ENCODE measurements around the gene TOGARAM1.

Gene TOGARAM1

DNA sequence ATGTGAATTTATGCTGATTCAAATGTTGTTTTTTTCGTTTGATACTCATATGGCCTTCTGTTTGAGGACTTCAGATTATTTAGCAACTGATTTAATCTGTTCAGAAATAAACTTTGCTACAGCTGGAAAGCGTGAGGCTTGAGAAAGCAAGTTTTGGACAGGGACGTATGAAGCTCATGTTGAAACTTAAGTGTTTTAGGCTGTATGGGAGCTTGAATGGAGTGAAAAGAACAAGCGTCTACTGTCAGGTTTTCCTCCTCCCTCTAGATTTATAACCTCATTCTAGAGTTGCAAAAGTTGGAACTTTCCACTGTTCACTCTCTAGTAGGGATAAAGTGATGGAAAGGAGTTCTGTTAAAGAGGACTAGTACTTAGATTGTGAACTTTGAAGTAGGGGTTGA is 123.0 kb downstream of the TOGARAM1 start:
- no peak for DNase-seq (ENCODE audit: low read depth)

DNA sequence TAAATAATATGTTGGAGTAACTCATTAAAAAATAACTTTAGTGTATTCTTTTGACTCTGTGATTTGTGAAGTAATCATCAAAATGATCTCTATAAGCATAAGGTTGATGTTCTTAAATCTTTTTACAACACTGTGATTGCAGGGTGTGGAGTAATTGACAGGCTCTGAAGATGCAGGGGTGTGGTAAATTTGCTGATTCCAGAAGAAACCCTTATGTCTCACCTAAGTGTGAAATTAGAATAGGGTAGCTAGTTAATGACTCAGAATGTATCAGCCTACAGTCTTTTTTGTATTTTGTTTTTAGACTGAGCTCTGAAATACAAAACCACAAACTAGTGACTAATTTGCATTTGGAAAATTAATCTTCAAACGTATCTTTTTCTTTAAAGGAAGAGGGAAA is 127.8 kb downstream of the TOGARAM1 start:
- DNase-seq (ENCODE audit: low read depth): no peak

DNA sequence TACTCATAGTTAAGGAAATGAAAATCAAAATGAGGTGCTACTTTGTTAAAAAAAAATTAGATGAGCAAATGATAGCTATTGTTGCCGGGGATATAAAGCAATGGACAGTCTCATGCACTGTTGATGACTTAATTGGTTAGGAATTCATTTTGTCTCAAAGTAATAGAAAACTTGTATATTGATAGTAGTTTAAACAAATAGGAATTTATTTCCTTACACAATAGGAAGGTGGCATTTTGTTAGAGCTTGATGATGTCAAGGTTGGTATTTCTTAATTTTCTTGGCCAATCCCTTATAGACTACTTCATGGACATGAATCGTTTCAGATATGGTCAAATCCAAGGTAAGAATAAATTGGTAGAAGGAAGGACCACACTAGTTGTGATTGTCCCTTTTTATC is 129.7 kb downstream of the TOGARAM1 start:
- no peak for DNase-seq (ENCODE audit: low read depth)

DNA sequence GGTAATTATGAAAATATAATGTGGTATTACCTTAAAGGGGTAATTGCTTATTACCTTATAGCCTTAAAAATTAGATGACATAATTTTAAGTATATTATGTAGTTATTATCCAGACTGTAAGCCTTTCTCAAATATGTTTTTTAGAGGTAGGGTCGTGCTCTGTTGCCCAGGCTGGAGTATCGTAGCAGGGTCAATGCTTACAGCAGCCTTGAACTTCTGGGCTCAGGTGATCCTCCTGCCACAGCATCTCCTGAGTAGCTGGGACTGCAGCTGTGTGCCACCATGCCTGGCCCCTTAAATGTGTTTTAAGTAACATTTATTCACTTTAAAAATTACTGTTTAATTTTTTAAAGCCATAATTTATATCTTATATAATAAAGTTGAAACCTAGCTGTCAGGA is 132.3 kb downstream of the TOGARAM1 start:
- DNase-seq (ENCODE audit: low read depth): no peak

DNA sequence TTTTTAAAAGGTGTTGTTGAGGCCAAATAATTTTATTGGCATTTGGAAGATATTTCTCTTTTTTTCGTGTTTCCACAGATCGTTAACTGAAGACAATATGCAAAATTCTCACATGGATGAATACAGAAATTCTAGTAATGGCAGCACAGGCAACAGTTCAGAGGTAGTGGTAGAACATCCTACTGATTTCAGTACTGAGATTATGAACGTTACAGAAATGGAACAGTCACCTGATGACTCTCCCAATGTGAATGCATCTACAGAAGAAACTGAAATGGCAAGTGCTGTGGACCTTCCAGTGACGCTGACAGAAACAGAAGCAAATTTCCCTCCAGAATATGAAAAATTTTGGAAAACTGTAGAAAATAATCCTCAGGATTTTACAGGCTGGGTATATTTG is 133.2 kb downstream of the TOGARAM1 start:
- no peak for DNase-seq (ENCODE audit: low read depth)

DNA sequence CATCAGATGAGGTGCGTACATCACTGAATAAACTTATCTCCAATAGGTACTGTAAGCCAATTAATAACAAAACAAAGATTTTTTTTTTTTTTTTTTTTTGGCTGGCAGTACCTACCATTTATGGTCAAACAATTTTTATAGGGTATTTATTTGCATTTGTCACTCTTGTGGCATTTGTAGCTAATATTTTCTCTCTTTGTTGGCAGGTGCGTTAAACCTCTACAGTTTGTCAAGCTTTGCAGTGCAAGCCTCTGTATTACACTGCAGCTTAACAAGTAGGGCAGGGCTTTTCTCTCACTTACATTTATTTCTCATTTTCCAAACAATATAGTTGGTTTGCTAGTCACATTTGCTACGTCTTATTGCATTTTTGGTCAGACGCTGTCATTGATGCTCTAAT is 134.2 kb downstream of the TOGARAM1 start:
- DNase-seq (ENCODE audit: low read depth): no peak

DNA sequence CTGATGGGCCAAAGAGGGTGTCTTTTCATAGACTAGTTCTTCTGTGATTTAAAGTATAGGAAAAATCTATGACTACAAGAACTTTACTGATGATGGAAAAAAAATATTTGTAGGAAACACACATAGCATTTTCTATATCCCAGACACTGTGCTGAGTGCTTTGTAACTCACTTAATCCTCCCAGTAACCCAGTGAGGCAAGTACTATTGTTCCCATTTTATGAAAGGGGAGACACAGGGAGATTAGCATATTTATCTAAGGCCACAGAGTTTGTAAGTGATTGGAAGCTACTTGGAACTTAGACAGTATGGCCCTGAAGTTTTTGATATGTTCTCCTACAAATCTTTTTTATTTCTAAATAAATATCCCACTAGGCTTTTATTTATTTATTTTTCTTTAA is 141.8 kb downstream of the TOGARAM1 start:
- no peak for DNase-seq (ENCODE audit: low read depth)

DNA sequence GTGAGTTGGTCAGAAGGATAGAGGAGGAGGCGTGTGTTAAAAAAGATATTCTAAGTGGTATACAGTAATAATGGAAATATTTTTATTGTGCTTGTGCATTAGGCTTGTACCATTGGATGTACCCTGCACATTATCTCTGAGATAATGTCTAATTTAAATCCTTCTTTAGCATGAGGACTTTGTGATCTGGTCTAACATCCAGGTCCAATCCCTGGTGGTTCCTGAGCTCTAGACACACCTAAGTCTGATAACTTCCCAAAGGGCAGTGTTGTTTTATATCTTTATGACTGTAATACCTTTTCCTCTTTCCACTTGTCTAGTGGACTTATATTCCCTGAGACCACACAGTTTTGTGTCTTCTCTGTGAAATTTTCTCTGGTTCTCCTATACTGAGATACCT is 142.6 kb downstream of the TOGARAM1 start:
- DNase-seq (ENCODE audit: low read depth): no peak

DNA sequence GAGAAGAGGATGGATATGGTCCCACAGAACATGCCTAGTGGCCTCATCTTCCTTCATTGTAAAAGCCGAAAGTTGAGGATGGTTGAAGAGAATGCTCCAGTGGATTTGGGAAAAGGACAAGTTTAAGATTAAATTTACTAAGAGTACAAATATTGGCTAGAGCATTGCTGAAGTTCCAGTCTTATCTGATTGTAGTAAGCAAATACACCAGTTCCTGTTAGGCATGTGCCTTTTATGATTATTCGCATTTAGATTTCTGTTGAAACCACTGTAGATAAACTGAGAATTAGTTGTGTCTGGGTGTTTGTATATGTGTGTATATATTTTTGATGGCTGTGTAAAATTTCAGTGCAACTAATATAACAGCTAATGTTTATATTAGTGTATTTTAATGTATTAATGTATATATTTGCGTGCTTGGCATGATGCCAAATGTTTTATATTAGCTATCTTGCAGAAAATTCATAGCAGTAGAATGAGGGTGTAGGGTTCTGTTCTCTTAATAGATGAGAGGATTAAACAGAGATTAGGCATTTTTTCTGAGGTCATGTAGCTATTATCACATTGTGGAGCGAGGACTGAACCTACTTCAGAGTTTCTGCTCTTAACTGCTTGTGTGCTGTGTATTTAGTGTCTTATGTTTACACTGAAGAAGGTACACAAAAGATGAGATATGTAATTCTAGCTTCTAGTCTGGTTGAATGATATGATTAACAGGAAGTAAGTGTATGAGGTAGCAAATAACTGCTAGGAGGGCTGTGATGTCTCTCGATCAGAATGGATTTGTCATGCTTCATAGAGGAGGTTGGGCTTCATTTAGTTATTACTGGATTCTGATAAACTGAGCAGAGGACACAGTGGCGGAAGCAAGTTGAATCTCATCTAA is 151.1 kb downstream of the TOGARAM1 start:
- DNase-seq (ENCODE audit: low read depth): no peak

DNA sequence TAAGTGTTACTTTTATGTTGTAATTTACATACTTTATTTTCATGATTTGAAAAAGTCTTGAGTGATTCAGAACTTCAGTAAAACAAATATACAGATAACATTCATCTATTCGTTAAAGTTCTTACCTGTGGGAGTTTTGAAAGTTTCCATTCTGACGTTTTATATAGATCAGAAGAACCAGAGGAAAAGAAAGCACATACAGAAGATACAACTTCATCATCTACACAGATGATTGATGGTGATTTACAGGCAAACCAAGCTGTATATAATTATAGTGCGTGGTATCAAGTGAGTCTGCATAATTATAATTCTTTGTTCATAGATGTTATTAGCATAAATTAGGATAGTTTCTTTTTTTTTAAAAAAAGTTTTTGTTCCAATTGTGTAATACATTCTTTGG is 152.3 kb downstream of the TOGARAM1 start:
- DNase-seq (ENCODE audit: low read depth): no peak

DNA sequence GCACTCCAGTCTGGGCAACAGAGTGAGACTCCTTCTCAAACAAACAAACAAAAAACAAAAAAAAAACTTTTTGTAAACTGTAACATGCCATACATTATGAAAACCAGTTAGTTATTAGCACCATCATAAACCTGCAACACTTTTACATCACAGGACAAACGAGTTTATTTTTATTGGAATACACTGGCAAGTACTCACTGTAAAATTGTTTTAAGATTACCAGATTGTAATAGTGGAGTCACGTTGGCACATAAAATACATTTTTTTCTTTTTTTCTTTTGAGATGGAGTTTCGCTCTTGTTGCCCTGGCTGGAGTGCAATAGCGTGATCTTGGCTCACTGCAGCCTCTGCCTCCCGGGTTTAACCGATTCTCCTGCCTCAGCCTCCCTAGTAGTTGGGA is 156.6 kb downstream of the TOGARAM1 start:
- no peak for DNase-seq (ENCODE audit: low read depth)

DNA sequence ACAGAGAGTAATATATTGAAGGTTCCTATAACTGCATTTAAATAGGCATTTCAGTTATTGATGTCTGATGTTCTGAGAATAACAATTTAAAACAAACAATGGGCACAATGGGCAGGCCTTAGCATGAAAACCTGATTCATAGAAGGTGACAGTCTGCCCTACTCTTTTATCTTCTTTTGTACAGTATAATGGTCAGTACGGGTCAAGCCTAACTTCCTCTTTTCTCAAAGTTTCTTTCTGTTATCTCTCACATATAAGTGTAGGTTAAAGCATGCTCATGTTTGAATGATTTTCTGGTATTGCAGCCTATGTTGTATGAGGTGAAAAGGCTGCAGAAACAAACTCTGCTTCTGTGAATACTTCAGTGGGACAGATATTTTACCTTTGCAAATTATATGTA is 158.1 kb downstream of the TOGARAM1 start:
- no peak for DNase-seq (ENCODE audit: low read depth)

DNA sequence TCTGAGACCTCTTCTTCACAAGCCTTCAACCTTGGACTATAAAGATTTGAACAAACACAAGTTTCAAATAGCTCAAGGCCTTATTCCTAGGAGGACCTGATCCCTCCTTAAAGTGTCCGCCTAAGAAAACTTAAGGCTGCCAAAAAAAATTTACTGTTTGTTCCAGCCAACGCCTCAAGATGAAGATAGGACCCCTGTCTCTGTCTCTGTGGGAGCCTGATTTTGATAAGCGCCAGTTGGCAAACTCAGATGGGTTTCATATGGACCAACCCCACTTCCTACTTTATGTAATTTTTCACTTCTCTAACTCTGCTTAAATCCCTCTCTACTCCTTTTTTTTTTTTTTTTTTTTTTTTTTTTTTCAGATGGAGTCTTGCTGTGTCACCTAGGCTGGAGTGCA is 161.3 kb downstream of the TOGARAM1 start:
- no peak for DNase-seq (ENCODE audit: low read depth)
